Neural crest cell (in vitro differentiated cells): ENCODE results near the gene GATA2. TPM values are rescaled to one million over a fixed set of nuclear protein-coding genes. Genes with fewer than 3 reads are reported as not detected.

Experiments used
- DNase-seq: peaks from one replicate; pipeline ENCODE4 v3.0.0; 2021; ENCODE audit warnings: low read depth, mixed read lengths, low spot score
- H3K27ac Mint-ChIP-seq: one replicate; pipeline ENCODE4 v1.8.0; 2021; ENCODE audit warnings: mild to moderate bottlenecking, mixed read lengths; ENCODE audit not compliant: unreplicated experiment
- H3K27me3 Mint-ChIP-seq: 2 replicates; pipeline ENCODE4 v1.8.0; 2021; ENCODE audit warnings: low read depth, mild to moderate bottlenecking, mixed read lengths
- H3K36me3 Mint-ChIP-seq: 2 replicates; pipeline ENCODE4 v1.8.0; 2021; ENCODE audit warnings: low read depth, mild to moderate bottlenecking, mixed read lengths
- H3K4me1 Mint-ChIP-seq: 2 replicates; pipeline ENCODE4 v1.8.0; 2021; ENCODE audit warnings: mixed read lengths
- H3K4me3 Mint-ChIP-seq: one replicate; pipeline ENCODE4 v1.8.0; 2021; ENCODE audit warnings: mild to moderate bottlenecking, mixed read lengths
- H3K9me3 Mint-ChIP-seq: 2 replicates; pipeline ENCODE4 v1.8.0; 2021; ENCODE audit warnings: mixed read lengths
- total RNA-seq: library from RNA; stranded (reverse); gene quantifications from 2 replicates; pipeline ENCODE4 v1.2.1, GENCODE V29; 2021
- TF ChIP-seq, protein P1 (sequence below): fragments of 200-600 bp; sonication (generic); conservative IDR thresholded peaks from 2 replicates; pipeline ENCODE4 v1.5.0; 2021; ENCODE audit warnings: antibody characterized with exemption, mild to moderate bottlenecking

GATA2 gene
- total RNA-seq, 1 donor from 2014 or later = 0.30 TPM

DNA sequence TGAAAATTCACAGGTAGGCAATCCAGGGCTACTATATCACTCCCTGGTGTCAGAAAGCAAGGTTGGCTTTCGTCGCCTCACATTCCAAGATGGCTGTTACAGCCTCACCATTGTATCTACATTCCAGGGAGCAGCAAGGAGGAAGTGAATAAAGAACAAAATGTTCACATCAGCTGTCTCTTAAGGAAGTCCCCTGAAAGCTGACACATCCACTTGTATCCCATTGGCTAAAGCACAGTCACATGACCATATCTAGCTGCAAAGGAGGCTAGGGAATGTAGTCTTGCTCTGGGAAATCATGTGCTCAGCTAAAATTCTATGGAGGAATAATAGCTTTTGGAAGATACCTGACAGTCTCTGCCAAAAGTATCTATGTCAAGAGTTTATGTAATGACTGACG, 12.8 kb upstream of the GATA2 start:
- TF ChIP-seq, protein P1, sequence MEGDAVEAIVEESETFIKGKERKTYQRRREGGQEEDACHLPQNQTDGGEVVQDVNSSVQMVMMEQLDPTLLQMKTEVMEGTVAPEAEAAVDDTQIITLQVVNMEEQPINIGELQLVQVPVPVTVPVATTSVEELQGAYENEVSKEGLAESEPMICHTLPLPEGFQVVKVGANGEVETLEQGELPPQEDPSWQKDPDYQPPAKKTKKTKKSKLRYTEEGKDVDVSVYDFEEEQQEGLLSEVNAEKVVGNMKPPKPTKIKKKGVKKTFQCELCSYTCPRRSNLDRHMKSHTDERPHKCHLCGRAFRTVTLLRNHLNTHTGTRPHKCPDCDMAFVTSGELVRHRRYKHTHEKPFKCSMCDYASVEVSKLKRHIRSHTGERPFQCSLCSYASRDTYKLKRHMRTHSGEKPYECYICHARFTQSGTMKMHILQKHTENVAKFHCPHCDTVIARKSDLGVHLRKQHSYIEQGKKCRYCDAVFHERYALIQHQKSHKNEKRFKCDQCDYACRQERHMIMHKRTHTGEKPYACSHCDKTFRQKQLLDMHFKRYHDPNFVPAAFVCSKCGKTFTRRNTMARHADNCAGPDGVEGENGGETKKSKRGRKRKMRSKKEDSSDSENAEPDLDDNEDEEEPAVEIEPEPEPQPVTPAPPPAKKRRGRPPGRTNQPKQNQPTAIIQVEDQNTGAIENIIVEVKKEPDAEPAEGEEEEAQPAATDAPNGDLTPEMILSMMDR = no peak
- Mint-ChIP-seq H3K4me3 (no peak overlapping the region), H3K27me3 (peaks cover 67% of the 10 kb centered on the region), H3K36me3 (no peaks in the 10 kb centered on the region), H3K9me3 (no peaks in the 10 kb centered on the region), H3K27ac (no peak overlapping the region), H3K4me1 (no peaks in the 10 kb centered on the region)
- no peak for DNase-seq

DNA sequence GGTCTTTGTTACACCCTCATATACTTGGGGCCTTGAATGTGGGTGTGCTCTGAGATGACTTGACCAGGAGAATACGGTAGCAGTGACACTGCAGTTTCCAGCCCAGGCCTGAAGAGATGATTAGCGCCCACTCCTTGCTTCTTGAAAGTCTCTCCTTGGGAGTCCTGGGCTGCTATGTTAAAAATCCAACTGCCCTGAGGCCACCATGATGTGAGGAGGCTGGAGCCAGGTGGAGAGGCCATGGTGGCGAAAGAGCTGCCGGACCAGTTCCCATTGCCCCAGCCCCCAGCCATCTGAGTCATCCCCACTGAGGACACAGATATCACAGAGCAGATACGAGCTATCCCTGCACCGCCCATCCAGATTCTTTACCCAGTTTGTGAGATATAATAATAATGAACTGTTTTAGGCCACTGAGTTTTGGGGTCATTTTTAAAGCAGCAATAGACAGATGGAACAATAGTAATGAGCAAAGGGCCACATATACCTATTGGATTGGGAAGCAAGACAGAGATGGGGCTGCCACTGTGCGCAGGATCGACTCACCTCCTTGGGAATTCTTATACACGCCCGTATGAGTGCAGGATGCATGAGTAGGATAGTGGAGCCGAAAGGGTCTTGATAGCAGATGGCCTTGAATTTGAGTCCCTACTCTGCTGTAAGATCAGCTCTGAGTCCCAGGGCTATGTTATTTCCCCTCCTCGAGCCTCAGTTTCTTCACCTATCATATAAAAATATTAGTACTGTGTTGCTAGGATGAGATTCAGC, 12.1 kb upstream of the GATA2 start:
- Mint-ChIP-seq H3K27me3 (peaks cover 67% of the 10 kb centered on the region), H3K27ac (no peak overlapping the region), H3K4me1 (no peaks in the 10 kb centered on the region), H3K36me3 (no peaks in the 10 kb centered on the region), H3K9me3 (no peaks in the 10 kb centered on the region), H3K4me3 (no peak overlapping the region)
- no peak for DNase-seq
- TF ChIP-seq, protein P1 = no peak

DNA sequence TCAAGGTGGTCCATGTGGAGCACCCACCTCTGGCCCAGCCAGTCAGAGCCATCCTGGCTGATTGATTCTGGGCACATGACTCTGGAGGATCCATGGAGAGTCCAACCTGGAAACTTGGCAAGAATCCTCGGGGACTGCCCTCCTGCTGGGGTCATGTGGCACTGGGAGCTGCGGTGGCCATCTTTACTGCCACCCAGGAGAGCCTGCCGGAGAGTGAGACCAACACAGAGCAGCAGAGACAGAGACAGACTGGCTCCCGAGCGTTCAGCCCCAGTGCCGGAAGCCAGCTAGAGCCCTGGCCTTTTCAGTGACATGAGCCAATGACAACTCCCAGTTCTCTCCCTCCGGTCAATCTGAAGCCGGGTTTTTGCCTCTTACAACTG, 11.5 kb upstream of the GATA2 start:
- DNase-seq = no peak
- TF ChIP-seq, protein P1 = no peak
- no peak overlapping the region for H3K4me3 Mint-ChIP-seq
- H3K36me3 Mint-ChIP-seq = no peaks in the 10 kb centered on the region
- no peaks in the 10 kb centered on the region for H3K4me1 Mint-ChIP-seq
- H3K9me3 Mint-ChIP-seq = no peaks in the 10 kb centered on the region
- H3K27ac Mint-ChIP-seq = no peak overlapping the region
- H3K27me3 Mint-ChIP-seq = peaks cover 70% of the 10 kb centered on the region

DNA sequence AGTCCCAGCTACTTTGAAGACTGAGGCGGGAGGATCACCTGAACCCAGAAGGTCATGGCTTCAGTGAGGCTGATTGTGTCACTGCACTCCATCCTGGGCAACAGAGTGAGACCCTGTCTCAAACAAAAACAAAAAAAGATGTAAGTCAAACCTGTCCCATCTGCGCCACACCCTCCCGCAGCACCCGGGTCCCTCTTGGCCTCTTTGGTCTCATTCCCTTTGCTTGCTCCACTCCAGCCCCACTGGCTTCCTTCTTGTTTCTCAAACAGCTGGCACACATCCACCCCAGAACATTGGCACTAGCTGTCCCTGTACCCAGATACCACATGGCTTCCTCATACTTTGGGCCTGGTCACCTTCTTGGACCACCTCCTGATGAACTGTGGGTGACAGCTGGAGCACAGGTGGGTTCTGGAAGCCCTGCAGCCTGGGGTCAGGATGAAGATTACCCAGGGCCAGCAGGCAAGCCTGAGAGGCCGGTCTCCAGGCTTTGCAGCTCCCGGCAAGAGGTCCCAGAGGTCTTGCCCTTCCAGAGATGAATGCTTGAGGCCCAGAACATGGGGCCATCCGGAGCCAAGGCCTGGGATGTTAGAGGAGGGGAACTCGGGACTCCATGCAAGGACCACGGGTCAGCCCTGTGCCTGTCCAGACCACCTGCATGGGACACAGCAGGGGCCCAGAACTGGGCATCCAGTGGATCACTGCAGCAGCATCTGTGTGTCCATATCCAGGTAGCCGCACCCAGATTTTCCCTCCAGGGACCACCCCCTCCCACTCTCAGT, 10.9 kb upstream of the GATA2 start:
- peaks cover 71% of the 10 kb centered on the region for H3K27me3 Mint-ChIP-seq
- H3K27ac Mint-ChIP-seq = no peak overlapping the region
- no peaks in the 10 kb centered on the region for H3K36me3 Mint-ChIP-seq
- TF ChIP-seq, protein P1 = no peak
- H3K9me3 Mint-ChIP-seq = no peaks in the 10 kb centered on the region
- no peaks in the 10 kb centered on the region for H3K4me1 Mint-ChIP-seq
- DNase-seq = no peak
- H3K4me3 Mint-ChIP-seq = no peak overlapping the region

DNA sequence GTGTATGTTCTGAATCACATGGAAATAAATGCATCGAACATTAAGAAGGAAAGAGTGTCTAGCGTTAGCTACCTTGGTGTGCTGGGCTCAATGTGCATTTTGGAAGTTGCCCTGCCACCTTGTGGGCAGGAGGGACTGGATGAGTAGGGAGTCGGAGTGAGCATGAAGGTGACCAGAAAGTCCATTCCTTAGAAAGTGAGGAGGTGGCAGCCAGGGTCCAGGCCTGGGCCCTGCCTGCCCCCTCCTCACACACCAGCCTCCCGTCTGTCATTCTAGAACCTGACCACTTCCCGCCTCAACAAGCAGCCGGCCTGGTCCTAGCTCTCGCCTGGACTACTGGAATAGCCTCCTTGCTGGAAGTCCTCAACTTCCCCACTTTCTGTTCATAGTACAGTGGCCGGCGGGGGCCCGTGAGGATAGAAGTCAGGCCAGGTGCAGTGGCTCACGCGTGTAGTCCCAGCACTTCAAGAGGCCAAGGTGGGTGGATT, 10.2 kb upstream of the GATA2 start:
- Mint-ChIP-seq H3K4me1 (peaks cover 3% of the 10 kb centered on the region), H3K27ac (no peak overlapping the region), H3K36me3 (no peaks in the 10 kb centered on the region), H3K9me3 (no peaks in the 10 kb centered on the region), H3K27me3 (peaks cover 74% of the 10 kb centered on the region), H3K4me3 (no peak overlapping the region)
- DNase-seq = no peak
- TF ChIP-seq, protein P1 = peak; percentile 28
